Erythroblast (primary cell): ENCODE measurements around the gene TPO.
"Not testable (repeated sequence)": the region's sequence is repeated elsewhere in the genome, so short reads cannot be mapped to it uniquely, and the experiment has no call there.

Experiments
- DNase-seq, 2 experiments: peaks; one replicate each; lab custom pipeline; 2025; lab: John Stamatoyannopoulos, UW
- GATA1 ChIP-seq: IDR thresholded peaks from 2 replicates; pipeline ENCODE4 v1.6.1; 2011; ENCODE audit warnings: low read depth, mild to moderate bottlenecking, control low read depth, low read length, moderate library complexity
- POLR2A ChIP-seq: IDR thresholded peaks from 2 replicates; pipeline ENCODE4 v1.6.1; 2011; ENCODE audit warnings: mild to moderate bottlenecking, low read length

TPO gene

GRCh38 chr2:1394709-1395408 is 18.4 kb upstream of the TPO start:
- no peak for DNase-seq
- no peak for TF ChIP-seq POLR2A
- TF ChIP-seq GATA1: no peak

DNA sequence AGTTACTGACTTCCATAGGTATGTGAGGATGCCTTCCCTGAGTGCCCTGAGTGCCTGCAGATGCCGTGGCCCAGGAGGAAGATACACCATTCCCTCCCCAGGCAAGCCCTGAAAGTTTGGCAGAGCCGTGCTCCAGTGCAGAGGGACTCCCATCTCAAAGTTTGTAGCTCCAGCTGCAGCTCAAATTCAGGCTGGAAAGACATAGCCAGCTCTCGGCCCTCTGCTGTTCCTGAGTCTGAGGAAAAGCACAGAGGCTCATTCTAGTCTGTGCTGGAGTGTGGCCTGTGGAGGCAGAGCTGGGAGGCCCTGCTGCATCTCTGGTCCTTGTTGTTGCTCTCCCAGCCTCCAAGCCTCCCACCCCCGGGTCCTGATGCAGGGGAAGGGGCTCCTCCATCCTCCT is 15.9 kb upstream of the TPO start:
- no peak for TF ChIP-seq GATA1
- no peak for TF ChIP-seq POLR2A
- no peak for DNase-seq

DNA sequence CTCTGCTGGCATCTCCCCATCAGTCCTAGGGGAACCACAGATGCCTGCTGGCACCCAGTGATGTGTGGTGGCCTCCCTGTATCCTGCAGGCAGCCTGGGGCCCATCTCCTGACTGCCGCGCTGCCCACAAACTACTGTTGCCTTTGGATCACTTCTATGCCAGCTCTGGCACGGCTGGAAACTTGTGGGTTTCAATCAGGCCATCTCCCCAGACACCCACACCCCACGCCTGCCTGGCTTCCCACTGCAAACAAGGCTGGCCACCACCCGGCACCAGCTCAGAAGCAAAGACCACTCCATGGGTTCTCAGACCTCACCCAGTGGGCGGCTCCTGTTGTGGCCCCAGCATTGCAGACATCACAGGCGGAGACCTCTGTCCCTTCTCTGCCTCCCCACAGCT is 15.1 kb upstream of the TPO start:
- no peak for DNase-seq
- no peak for TF ChIP-seq POLR2A
- TF ChIP-seq GATA1: no peak

DNA sequence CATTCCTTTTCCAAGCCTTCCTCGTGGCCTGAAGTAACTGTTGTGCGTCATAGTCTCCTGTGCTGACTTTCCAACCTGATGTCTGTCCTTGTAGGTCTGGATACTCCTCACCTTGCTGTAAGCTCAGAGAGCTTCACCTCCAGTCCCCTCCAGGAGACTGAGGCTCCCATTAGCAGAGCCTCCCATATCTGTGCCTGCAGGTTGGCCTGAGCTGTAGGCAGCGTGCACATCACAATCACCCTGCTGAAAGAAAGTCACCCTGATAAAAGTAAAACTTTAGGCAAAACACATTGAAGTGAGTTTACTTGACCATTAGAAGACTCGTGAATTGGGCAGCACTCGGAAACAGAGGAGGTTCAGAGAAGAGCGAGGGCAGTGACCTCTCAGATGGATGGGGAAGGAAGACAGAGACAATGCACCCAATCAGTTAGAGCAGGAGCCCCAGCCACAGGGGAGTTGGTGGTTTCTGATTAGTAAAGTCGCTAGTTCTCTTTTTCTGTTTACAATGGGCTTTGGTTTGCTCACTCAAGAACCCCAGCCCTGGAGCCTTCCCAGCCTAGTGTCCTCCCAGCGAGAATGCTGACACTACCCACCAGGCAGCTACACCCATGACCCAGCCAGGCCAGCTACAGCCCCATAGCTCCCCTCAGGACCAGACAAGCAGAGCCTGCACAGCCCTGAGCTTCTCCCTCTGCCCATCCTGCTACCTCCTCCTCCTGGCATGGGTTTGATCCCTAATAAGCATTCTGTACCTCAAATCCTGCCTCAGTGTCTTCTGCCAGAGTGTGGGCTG is 12.1 kb upstream of the TPO start:
- DNase-seq: no peak
- no peak for TF ChIP-seq POLR2A

GRCh38 chr2:1402064-1402463 is 11.2 kb upstream of the TPO start:
- no peak for DNase-seq
- TF ChIP-seq GATA1: no peak
- TF ChIP-seq POLR2A: no peak

GRCh38 chr2:1403565-1403964 is 9.7 kb upstream of the TPO start:
- no peak for DNase-seq
- TF ChIP-seq GATA1 (no peak), POLR2A (no peak)

DNA sequence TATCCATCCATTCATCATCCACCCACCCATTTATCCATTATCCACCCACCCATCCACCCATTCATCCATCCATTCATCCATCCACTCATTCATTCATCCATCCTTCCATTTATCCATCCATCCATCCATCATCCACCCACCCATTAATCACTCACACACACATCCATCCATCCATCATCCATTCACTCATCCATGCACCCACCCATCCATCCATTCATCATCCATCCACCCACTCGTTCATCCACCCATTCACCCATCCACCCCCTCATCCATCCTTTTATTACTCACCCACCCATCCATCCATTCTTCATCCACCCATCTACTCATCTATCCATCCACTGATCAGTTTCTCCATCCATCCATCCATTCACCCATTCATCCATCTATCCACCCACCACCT is 8.1 kb upstream of the TPO start:
- no peak for DNase-seq
- TF ChIP-seq GATA1 (no peak), POLR2A (no peak)

DNA sequence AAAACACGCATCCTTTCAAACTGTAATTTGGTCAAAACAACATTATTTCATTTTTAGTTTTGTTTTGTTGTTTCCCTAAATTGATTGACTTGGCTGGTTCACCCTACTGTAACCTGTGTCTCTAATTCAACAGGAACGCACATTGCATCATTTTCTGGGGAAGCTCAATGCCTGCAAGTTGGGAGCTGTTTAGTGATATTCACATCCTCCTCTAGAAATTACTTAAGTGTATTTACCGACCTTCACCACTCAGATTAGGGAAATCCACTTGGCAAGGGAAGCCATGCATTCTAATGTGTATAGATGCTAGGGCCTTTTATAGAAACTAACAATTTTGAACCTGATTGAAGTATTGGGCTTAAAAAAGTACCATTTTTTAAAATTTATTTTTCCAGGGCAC is 7.3 kb upstream of the TPO start:
- no peak for DNase-seq
- TF ChIP-seq GATA1 (no peak), POLR2A (no peak)

DNA sequence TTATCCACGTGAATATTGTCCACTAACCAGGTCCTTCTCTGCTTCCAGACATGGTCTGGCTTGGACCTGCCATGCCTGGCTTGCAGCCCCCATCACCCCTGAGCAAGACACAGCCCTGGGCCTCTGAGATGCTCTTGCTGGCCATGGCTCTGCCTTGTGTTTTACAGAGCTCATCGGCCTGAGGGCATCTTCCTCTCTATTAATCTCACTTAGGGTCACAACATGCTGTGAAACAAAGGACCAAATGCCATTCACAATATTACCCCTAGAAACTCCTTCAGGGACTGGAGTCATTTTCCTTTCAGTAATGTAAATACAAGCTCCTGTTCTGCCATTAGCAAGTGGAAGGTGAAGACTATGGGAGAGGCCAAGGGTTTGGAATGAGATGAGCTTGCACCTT is 6.8 kb upstream of the TPO start:
- TF ChIP-seq POLR2A (no peak), GATA1 (no peak)
- no peak for DNase-seq

- TF ChIP-seq GATA1 (no peak), POLR2A (no peak)
- DNase-seq: no peak
Observed at GRCh38 chr2:1407950-1408675, 5.2 kb upstream of the TPO start.

GRCh38 chr2:1414121-1414520 is 858 bp downstream of the TPO start:
- DNase-seq: no peak
- TF ChIP-seq POLR2A (no peak), GATA1 (no peak)

- not testable (repeated sequence) for DNase-seq
Observed at GRCh38 chr2:1414901-1415300, 1.6 kb downstream of the TPO start.

DNA sequence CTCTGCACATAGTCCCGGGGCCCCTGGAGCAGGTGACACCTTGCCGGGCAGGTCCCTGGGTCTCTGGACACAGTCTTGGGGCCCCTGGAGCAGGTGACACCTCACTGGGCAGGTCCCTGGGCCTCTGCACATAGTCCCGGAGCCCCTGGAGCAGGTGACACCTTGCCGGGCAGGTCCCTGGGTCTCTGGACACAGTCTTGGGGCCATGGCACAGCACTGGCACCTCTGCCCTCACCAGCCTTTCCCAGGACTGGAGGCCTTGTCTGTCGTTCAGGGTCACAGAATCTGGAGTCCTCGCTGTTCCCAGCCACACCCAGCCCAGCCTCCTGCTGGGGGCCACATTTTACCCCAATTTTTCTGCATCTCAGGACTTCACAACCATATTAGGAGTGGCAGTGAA is 2.2 kb downstream of the TPO start:
- no peak for DNase-seq
- TF ChIP-seq GATA1 (no peak), POLR2A (no peak)

GRCh38 chr2:1418566-1418965 is 5.3 kb downstream of the TPO start:
- DNase-seq: no peak
- no peak for TF ChIP-seq POLR2A
